Stimulated activated CD8-positive, alpha-beta memory T cell treated with anti-CD3 and anti-CD28 coated beads, Interleukin-4, amount 100 ng/mL, for 48 hours (primary cell): ENCODE data around the gene GALNT12.

Experiments used
- DNase-seq: peaks from one replicate; pipeline ENCODE4 v3.0.0-alpha.2; 2020

GALNT12 gene

GRCh38 chr9:98783518-98784226 lies 23.8 kb upstream of the GALNT12 start:
- no peak for DNase-seq

GRCh38 chr9:98784831-98785806 lies 22.4 kb upstream of the GALNT12 start:
- DNase-seq = no peak

- DNase-seq = no peak
Observed at GRCh38 chr9:98786750-98787510, 20.5 kb upstream of the GALNT12 start.

- DNase-seq = no peak
Observed at GRCh38 chr9:98787766-98788335, 19.6 kb upstream of the GALNT12 start.

- DNase-seq = no peak
Observed at GRCh38 chr9:98789483-98790133, 17.9 kb upstream of the GALNT12 start.

GRCh38 chr9:98790134-98790841 lies 17.2 kb upstream of the GALNT12 start:
- no peak for DNase-seq

- DNase-seq = peak; percentile 84
Observed at GRCh38 chr9:98790842-98791607, 16.4 kb upstream of the GALNT12 start.

- DNase-seq = no peak
Observed at GRCh38 chr9:98791608-98792490, 15.6 kb upstream of the GALNT12 start.

- no peak for DNase-seq
Observed at GRCh38 chr9:98793031-98793430, 14.4 kb upstream of the GALNT12 start.

GRCh38 chr9:98794802-98795201 lies 12.7 kb upstream of the GALNT12 start:
- DNase-seq = no peak

- DNase-seq = no peak
Observed at GRCh38 chr9:98795295-98795955, 12.0 kb upstream of the GALNT12 start.

- peak; percentile 44 for DNase-seq
Observed at GRCh38 chr9:98795970-98796363, 11.5 kb upstream of the GALNT12 start.

- DNase-seq = peak; percentile 89
Observed at GRCh38 chr9:98796364-98797101, 10.9 kb upstream of the GALNT12 start, which contains the start of gene ANKS6. TSS of gene ANKS6 (minus strand) at chr9:98796555. CDS start at chr9:98796491, 64 bp downstream.

GRCh38 chr9:98797491-98797890 lies 10.0 kb upstream of the GALNT12 start:
- DNase-seq = no peak

- no peak for DNase-seq
Observed at GRCh38 chr9:98798254-98798653, 9.2 kb upstream of the GALNT12 start.

- no peak for DNase-seq
Observed at GRCh38 chr9:98801561-98801960, 5.9 kb upstream of the GALNT12 start.

- no peak for DNase-seq
Observed at GRCh38 chr9:98801969-98802371, 5.5 kb upstream of the GALNT12 start.

- no peak for DNase-seq
Observed at GRCh38 chr9:98804083-98804482, 3.4 kb upstream of the GALNT12 start.
